ENCODE measurements around the gene ASMT. TPM values are rescaled to one million over a fixed set of nuclear protein-coding genes. Genes with fewer than 3 reads are reported as not detected.

The ASMT gene
- total and polyA plus RNA-seq, 4 donors = 0.26 TPM; not detected in 3

DNA sequence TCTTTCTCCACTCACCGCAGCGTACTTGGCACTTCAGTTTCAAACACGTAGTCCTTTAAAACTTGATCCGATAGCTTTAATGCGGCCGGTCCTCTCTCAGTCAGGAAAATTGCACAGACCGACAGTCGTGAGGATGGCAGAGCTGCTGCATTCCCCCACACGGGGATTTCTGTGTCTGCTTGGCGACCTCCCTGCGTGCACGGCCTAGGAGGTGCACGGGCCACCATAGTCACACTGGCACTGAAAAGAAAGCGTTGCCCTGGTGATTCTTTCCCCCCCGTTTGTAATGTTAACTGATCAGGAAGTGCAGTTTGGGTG is 13.1 kb upstream of the ASMT start:
- Histone ChIP-seq H3K27ac (ENCODE audit: low read depth in 1 of 2, low read length in 2 of 2) (no peak overlapping the region), H3K27me3 (ENCODE audit: control insufficient read depth in 4 of 4, insufficient read depth in 4 of 4, low read length in 3 of 4) (no peaks in the 10 kb centered on the region), H3K9ac (ENCODE audit: low read depth in 1 of 2, low read length in 2 of 2) (no peak overlapping the region), H3K4me3 (ENCODE audit: low read depth in 1 of 3, low read length in 3 of 3) (no peak overlapping the region), H3K9me3 (ENCODE audit: control insufficient read depth in 4 of 4, low read length in 3 of 4) (no peaks in the 10 kb centered on the region), H3K36me3 (ENCODE audit: control insufficient read depth in 4 of 4, insufficient read depth in 3 of 4, low read depth in 1 of 4, low read length in 3 of 4) (peaks cover 37 to 67% (median 43%) of the 10 kb centered on the region in 4 donors), H3K4me1 (ENCODE audit: control insufficient read depth in 4 of 4, insufficient read depth in 4 of 4, low read length in 3 of 4) (no peaks in the 10 kb centered on the region)
- 91% methylated on average over 15 of the region's 15 CpGs for WGBS
- no peak for DNase-seq (ENCODE audit: low spot score)
- TF ChIP-seq, protein P1, sequence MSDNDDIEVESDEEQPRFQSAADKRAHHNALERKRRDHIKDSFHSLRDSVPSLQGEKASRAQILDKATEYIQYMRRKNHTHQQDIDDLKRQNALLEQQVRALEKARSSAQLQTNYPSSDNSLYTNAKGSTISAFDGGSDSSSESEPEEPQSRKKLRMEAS (IDR thresholded peaks at IDR 0.05) = no peak
- TF ChIP-seq, protein P2, sequence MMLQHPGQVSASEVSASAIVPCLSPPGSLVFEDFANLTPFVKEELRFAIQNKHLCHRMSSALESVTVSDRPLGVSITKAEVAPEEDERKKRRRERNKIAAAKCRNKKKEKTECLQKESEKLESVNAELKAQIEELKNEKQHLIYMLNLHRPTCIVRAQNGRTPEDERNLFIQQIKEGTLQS (IDR thresholded peaks at IDR 0.05) = no peak
- TF ChIP-seq EGR1 (IDR thresholded peaks at IDR 0.05; ENCODE audit: low read depth in 2 of 2) (no peak), NR2F2 (IDR thresholded peaks at IDR 0.05) (no peak), TAF1 (conservative IDR thresholded peaks at IDR 0.05) (no peak), RXRA (IDR thresholded peaks at IDR 0.05) (no peak), FOXA1 (IDR thresholded peaks at IDR 0.05) (no peak), YY1 (IDR thresholded peaks at IDR 0.05) (no peak), HNF4A (conservative IDR thresholded peaks at IDR 0.05) (no peak), FOXA2 (IDR thresholded peaks at IDR 0.05) (no peak), RAD21 (IDR thresholded peaks at IDR 0.05) (no peak), JUND (IDR thresholded peaks at IDR 0.05) (no peak), HNF4G (IDR thresholded peaks at IDR 0.05) (no peak), SP1 (IDR thresholded peaks at IDR 0.05) (no peak)
- TF ChIP-seq, protein P3, sequence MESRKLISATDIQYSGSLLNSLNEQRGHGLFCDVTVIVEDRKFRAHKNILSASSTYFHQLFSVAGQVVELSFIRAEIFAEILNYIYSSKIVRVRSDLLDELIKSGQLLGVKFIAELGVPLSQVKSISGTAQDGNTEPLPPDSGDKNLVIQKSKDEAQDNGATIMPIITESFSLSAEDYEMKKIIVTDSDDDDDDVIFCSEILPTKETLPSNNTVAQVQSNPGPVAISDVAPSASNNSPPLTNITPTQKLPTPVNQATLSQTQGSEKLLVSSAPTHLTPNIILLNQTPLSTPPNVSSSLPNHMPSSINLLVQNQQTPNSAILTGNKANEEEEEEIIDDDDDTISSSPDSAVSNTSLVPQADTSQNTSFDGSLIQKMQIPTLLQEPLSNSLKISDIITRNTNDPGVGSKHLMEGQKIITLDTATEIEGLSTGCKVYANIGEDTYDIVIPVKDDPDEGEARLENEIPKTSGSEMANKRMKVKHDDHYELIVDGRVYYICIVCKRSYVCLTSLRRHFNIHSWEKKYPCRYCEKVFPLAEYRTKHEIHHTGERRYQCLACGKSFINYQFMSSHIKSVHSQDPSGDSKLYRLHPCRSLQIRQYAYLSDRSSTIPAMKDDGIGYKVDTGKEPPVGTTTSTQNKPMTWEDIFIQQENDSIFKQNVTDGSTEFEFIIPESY (IDR thresholded peaks at IDR 0.05) = no peak
- TF ChIP-seq, protein P4, sequence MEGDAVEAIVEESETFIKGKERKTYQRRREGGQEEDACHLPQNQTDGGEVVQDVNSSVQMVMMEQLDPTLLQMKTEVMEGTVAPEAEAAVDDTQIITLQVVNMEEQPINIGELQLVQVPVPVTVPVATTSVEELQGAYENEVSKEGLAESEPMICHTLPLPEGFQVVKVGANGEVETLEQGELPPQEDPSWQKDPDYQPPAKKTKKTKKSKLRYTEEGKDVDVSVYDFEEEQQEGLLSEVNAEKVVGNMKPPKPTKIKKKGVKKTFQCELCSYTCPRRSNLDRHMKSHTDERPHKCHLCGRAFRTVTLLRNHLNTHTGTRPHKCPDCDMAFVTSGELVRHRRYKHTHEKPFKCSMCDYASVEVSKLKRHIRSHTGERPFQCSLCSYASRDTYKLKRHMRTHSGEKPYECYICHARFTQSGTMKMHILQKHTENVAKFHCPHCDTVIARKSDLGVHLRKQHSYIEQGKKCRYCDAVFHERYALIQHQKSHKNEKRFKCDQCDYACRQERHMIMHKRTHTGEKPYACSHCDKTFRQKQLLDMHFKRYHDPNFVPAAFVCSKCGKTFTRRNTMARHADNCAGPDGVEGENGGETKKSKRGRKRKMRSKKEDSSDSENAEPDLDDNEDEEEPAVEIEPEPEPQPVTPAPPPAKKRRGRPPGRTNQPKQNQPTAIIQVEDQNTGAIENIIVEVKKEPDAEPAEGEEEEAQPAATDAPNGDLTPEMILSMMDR (IDR thresholded peaks at IDR 0.05; ENCODE audit: low read depth, low read length, missing input control) = no peak
- TF ChIP-seq, protein P5, sequence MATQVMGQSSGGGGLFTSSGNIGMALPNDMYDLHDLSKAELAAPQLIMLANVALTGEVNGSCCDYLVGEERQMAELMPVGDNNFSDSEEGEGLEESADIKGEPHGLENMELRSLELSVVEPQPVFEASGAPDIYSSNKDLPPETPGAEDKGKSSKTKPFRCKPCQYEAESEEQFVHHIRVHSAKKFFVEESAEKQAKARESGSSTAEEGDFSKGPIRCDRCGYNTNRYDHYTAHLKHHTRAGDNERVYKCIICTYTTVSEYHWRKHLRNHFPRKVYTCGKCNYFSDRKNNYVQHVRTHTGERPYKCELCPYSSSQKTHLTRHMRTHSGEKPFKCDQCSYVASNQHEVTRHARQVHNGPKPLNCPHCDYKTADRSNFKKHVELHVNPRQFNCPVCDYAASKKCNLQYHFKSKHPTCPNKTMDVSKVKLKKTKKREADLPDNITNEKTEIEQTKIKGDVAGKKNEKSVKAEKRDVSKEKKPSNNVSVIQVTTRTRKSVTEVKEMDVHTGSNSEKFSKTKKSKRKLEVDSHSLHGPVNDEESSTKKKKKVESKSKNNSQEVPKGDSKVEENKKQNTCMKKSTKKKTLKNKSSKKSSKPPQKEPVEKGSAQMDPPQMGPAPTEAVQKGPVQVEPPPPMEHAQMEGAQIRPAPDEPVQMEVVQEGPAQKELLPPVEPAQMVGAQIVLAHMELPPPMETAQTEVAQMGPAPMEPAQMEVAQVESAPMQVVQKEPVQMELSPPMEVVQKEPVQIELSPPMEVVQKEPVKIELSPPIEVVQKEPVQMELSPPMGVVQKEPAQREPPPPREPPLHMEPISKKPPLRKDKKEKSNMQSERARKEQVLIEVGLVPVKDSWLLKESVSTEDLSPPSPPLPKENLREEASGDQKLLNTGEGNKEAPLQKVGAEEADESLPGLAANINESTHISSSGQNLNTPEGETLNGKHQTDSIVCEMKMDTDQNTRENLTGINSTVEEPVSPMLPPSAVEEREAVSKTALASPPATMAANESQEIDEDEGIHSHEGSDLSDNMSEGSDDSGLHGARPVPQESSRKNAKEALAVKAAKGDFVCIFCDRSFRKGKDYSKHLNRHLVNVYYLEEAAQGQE (IDR thresholded peaks at IDR 0.05) = no peak

DNA sequence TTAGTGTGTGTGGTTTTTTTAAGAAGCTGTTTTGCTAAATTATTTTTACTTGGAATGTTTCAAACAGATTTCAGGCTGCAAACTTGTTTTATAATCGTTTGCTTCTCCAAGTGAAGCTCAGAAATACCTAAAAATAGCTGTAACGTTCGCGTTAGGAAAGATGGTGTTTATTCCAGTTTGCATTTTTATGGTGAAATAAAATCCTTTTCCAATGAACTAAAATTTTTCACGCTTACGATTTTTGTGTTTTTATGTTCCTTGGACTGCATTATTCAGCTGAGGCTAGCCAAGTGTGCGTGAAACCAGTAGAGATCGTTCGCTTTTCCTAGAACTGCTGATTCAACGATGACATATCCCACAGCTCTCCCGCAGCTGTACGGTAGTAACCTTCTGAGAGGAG is 12.6 kb upstream of the ASMT start:
- H3K36me3 ChIP-seq (ENCODE audit: control insufficient read depth in 4 of 4, insufficient read depth in 3 of 4, low read depth in 1 of 4, low read length in 3 of 4) = peaks cover 33 to 61% (median 39%) of the 10 kb centered on the region in 4 donors

More for the DNA sequence above, 12.6 kb upstream of the ASMT start:
- Histone ChIP-seq H3K4me3 (ENCODE audit: low read depth in 1 of 3, low read length in 3 of 3) (no peak overlapping the region), H3K27me3 (ENCODE audit: control insufficient read depth in 4 of 4, insufficient read depth in 4 of 4, low read length in 3 of 4) (no peaks in the 10 kb centered on the region), H3K9ac (ENCODE audit: low read depth in 1 of 2, low read length in 2 of 2) (no peak overlapping the region), H3K4me1 (ENCODE audit: control insufficient read depth in 4 of 4, insufficient read depth in 4 of 4, low read length in 3 of 4) (no peaks in the 10 kb centered on the region), H3K27ac (ENCODE audit: low read depth in 1 of 2, low read length in 2 of 2) (no peak overlapping the region), H3K9me3 (ENCODE audit: control insufficient read depth in 4 of 4, low read length in 3 of 4) (no peaks in the 10 kb centered on the region)
- DNase-seq (ENCODE audit: low spot score) = no peak
- 97% methylated on average over 12 of the region's 12 CpGs for WGBS
- TF ChIP-seq NR2F2 (IDR thresholded peaks at IDR 0.05) (no peak), HNF4G (IDR thresholded peaks at IDR 0.05) (no peak), HNF4A (conservative IDR thresholded peaks at IDR 0.05) (no peak), FOXA1 (IDR thresholded peaks at IDR 0.05) (no peak), YY1 (IDR thresholded peaks at IDR 0.05) (no peak), JUND (IDR thresholded peaks at IDR 0.05) (no peak), GABPA (IDR thresholded peaks at IDR 0.05 in 1 of 2, conservative IDR thresholded peaks at IDR 0.05 in 1 of 2) (no peak), TAF1 (conservative IDR thresholded peaks at IDR 0.05) (no peak), FOXA2 (IDR thresholded peaks at IDR 0.05) (no peak), RAD21 (IDR thresholded peaks at IDR 0.05) (no peak)
- TF ChIP-seq, protein P3 (IDR thresholded peaks at IDR 0.05) = no peak
- TF ChIP-seq, protein P1 (IDR thresholded peaks at IDR 0.05) = no peak
- TF ChIP-seq, protein P2 (IDR thresholded peaks at IDR 0.05) = no peak
